Panc1 (cell line): ENCODE measurements around the gene TMED5.

ENCODE experiments used
- CTCF ChIP-seq: fragments of 450-650 bp; IDR thresholded peaks from 2 replicates; pipeline ENCODE4 v1.5.1; 2017; ENCODE audit warnings: mild to moderate bottlenecking
- POLR2AphosphoS5 ChIP-seq: IDR thresholded peaks from 2 replicates; pipeline ENCODE4 v1.6.1; 2012; ENCODE audit warnings: mild to moderate bottlenecking, low read depth, low read length, moderate library complexity
- SIN3A ChIP-seq: IDR thresholded peaks from 2 replicates; pipeline ENCODE4 v1.6.1; 2012; ENCODE audit warnings: low read depth, mild to moderate bottlenecking, low read length, moderate library complexity, borderline replicate concordance; ENCODE audit not compliant: insufficient read depth
- TCF7L2 ChIP-seq: IDR thresholded peaks from 2 replicates; pipeline ENCODE4 v1.6.1; 2011; ENCODE audit warnings: mild to moderate bottlenecking, low read depth, low read length, inconsistent platforms
- TF ChIP-seq, protein P1 (sequence below), 2 experiments: IDR thresholded peaks; 2 replicates each; pipeline ENCODE4 v1.6.1; 2011 to 2012; ENCODE audit warnings: low read depth in 2 of 2, control low read depth in 1 of 2, low read length in 1 of 2, mild to moderate bottlenecking in 1 of 2, moderate library complexity in 1 of 2; ENCODE audit not compliant: insufficient read depth in 1 of 2

DNA sequence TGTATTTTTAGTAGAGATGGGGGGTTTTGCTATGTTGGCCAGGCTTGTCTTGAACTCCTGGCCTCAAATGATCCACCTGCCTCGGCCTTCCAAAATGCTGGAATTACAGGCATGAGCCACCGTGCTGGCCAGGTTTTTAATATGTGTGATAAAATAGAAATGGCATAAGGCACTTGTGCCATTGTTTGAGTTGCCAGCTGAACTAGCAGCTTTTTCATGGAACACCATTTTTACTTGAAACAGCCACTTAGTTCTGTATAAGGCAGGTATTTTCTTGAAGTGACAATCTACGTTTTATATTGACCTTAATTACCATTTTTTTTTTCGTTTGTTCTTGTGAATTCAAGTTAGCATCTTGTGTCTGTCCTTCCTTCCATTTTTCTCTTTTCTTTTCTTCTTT, 72.8 kb downstream of the TMED5 start:
- TF ChIP-seq CTCF, result no peak
- TF ChIP-seq, protein P1, sequence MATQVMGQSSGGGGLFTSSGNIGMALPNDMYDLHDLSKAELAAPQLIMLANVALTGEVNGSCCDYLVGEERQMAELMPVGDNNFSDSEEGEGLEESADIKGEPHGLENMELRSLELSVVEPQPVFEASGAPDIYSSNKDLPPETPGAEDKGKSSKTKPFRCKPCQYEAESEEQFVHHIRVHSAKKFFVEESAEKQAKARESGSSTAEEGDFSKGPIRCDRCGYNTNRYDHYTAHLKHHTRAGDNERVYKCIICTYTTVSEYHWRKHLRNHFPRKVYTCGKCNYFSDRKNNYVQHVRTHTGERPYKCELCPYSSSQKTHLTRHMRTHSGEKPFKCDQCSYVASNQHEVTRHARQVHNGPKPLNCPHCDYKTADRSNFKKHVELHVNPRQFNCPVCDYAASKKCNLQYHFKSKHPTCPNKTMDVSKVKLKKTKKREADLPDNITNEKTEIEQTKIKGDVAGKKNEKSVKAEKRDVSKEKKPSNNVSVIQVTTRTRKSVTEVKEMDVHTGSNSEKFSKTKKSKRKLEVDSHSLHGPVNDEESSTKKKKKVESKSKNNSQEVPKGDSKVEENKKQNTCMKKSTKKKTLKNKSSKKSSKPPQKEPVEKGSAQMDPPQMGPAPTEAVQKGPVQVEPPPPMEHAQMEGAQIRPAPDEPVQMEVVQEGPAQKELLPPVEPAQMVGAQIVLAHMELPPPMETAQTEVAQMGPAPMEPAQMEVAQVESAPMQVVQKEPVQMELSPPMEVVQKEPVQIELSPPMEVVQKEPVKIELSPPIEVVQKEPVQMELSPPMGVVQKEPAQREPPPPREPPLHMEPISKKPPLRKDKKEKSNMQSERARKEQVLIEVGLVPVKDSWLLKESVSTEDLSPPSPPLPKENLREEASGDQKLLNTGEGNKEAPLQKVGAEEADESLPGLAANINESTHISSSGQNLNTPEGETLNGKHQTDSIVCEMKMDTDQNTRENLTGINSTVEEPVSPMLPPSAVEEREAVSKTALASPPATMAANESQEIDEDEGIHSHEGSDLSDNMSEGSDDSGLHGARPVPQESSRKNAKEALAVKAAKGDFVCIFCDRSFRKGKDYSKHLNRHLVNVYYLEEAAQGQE (IDR thresholded peaks at IDR 0.05; ENCODE audit: insufficient read depth in 1 of 2, low read depth in 2 of 2, low read length in 1 of 2), result no peak
- TF ChIP-seq POLR2AphosphoS5, result no peak
- TF ChIP-seq TCF7L2, result no peak
- no peak for TF ChIP-seq SIN3A
